ENCODE data around the gene PRR23A.
"Not testable (repeated sequence)": the region's sequence is repeated elsewhere in the genome, so short reads cannot be mapped to it uniquely, and the experiment has no call there.

The PRR23A gene

DNA sequence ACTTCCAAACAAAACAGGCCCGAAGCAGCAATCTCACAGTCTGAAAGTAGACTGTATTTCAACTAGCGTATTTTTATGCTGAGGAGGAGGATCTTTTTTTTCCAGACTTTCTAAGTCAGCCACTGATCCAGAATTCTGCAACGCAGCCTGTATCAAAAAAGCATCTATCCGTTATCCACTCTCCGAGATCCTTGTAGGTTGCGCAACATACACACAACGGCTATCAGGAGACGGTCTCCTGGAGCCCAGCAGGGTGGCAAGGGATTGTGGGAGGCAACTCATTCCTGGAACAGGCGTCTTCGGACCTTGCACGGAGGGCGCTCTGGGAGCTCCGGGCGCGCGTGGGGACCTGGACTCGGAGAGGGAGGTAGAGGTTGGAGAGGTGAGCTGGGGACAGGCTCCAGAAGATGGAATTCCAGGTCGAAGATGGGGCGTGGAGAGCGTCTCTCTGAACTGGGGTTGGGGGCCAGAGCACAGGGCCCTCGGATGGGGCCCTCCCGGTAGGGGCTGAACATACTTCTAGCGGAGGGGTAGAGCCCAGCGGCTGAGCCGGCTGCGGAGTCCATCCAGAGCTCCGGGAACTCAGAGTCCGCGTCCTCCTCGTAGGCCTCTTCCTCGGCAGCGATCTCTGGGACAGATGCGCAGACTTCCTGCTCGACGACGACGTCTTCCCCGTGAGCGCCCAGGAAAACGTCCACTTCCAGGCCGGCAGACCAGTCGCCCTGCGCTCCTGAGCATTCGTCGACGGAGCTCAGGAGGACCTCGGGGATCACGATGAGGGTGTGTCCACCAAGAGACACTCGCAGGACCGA is 37.7 kb upstream of the PRR23A start:
- Histone ChIP-seq H3K9me3 (ENCODE audit: severe bottlenecking) (no peaks in the 10 kb centered on the region), H3K27ac (ENCODE audit: poor library complexity, severe bottlenecking) (no peak overlapping the region), H3K27me3 (ENCODE audit: insufficient read depth, poor library complexity, severe bottlenecking) (peaks cover 2% of the 10 kb centered on the region), H3K4me3 (ENCODE audit: severe bottlenecking) (no peak overlapping the region), H3K36me3 (ENCODE audit: low read depth) (no peaks in the 10 kb centered on the region), H3K4me1 (ENCODE audit: insufficient read depth, poor library complexity, severe bottlenecking) (no peaks in the 10 kb centered on the region)
- ATAC-seq (ENCODE audit: low read depth) (no peak), DNase-seq (ENCODE audit: low spot score) (no peak)
- TF ChIP-seq, protein P1, sequence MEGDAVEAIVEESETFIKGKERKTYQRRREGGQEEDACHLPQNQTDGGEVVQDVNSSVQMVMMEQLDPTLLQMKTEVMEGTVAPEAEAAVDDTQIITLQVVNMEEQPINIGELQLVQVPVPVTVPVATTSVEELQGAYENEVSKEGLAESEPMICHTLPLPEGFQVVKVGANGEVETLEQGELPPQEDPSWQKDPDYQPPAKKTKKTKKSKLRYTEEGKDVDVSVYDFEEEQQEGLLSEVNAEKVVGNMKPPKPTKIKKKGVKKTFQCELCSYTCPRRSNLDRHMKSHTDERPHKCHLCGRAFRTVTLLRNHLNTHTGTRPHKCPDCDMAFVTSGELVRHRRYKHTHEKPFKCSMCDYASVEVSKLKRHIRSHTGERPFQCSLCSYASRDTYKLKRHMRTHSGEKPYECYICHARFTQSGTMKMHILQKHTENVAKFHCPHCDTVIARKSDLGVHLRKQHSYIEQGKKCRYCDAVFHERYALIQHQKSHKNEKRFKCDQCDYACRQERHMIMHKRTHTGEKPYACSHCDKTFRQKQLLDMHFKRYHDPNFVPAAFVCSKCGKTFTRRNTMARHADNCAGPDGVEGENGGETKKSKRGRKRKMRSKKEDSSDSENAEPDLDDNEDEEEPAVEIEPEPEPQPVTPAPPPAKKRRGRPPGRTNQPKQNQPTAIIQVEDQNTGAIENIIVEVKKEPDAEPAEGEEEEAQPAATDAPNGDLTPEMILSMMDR (IDR thresholded peaks at IDR 0.05; ENCODE audit: poor library complexity, severe bottlenecking) = no peak

DNA sequence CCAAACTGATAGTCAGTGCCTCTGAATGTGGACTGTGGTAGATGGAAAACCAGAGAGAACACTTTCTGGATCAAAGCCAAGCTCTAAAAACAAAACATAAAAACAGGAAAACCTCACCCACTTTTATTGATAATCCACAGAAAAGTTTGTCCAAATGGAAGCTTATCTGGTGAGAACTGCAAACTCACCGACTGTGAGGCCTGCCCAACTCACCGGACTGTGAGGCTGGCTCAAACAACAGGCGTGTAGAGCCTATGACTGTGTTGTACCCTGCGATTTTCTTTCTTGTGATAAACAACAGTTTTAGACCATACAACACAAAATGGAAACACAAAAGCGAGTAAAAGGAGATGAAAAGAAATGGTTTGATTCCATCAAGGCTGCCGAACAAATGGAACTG is 31.4 kb upstream of the PRR23A start:
- ATAC-seq (ENCODE audit: low read depth) (no peak), DNase-seq (ENCODE audit: low spot score) (no peak)
- Histone ChIP-seq H3K4me3 (ENCODE audit: severe bottlenecking) (no peak overlapping the region), H3K27me3 (ENCODE audit: insufficient read depth, poor library complexity, severe bottlenecking) (peaks cover 8% of the 10 kb centered on the region), H3K9me3 (ENCODE audit: severe bottlenecking) (no peaks in the 10 kb centered on the region), H3K27ac (ENCODE audit: poor library complexity, severe bottlenecking) (no peak overlapping the region), H3K4me1 (ENCODE audit: insufficient read depth, poor library complexity, severe bottlenecking) (no peaks in the 10 kb centered on the region), H3K36me3 (ENCODE audit: low read depth) (no peaks in the 10 kb centered on the region)
- TF ChIP-seq, protein P1 (IDR thresholded peaks at IDR 0.05; ENCODE audit: poor library complexity, severe bottlenecking) = no peak

DNA sequence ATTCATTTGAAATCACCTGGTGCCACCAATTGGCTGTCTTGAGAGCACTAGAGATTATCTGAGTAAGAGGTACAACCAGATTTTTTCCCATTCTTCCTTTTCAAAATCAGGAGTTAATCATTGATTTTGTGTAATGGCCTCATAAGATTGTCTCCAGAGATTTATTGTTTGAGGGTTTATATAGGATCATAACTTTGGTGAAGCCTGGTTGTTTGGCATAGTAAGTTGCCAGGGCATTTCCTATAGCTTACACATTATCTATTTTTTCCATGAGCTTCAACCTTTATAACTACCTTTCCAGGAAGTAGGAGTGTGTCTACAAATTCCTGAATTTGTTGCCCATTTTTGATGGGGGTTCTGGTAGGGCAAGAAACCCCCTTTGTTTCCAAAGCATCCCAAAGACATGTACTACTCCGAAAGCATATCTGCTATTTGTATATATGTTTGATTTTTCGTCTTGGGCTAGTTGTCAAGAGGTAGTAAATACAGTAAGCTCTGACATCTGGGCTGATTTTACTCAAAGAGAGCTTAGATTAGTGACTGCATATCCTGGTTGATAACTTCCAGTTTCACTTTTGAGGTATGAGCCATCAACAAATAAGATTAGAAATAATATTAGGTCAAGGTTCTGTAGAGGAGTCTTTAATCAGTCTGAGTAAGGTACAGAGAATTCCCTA is 26.4 kb upstream of the PRR23A start:
- H3K27me3 ChIP-seq (ENCODE audit: insufficient read depth, poor library complexity, severe bottlenecking) = peaks cover 6% of the 10 kb centered on the region
- no peak overlapping the region for H3K4me3 ChIP-seq (ENCODE audit: severe bottlenecking)
- TF ChIP-seq, protein P1 (IDR thresholded peaks at IDR 0.05; ENCODE audit: poor library complexity, severe bottlenecking) = no peak
- DNase-seq (ENCODE audit: low spot score) (no peak), ATAC-seq (ENCODE audit: low read depth) (no peak)
- H3K9me3 ChIP-seq (ENCODE audit: severe bottlenecking) = no peaks in the 10 kb centered on the region
- no peaks in the 10 kb centered on the region for H3K4me1 ChIP-seq (ENCODE audit: insufficient read depth, poor library complexity, severe bottlenecking)
- no peaks in the 10 kb centered on the region for H3K36me3 ChIP-seq (ENCODE audit: low read depth)
- H3K27ac ChIP-seq (ENCODE audit: poor library complexity, severe bottlenecking) = no peak overlapping the region

DNA sequence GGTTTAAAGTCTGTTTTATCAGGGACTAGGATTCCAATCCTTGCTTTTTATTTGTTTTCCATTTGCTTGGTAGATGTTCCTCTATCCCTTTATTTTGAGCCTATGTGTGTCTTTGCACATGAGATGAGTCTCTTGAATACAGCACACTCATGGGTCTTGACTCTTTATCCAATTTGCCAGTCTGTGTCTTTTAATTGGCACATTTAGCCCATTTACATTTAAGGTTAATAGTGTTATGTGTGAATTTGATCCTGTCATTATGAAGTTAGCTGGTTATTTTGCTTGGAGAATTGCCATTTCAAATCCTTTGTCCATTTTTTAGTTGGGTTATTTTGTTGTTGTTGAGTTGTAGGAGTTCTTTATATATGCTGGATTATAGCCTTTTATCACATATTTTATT is 24.5 kb upstream of the PRR23A start:
- not testable (repeated sequence) for H3K36me3 ChIP-seq (ENCODE audit: low read depth); H3K9me3 ChIP-seq (ENCODE audit: severe bottlenecking); H3K27me3 ChIP-seq (ENCODE audit: insufficient read depth, poor library complexity, severe bottlenecking); H3K4me3 ChIP-seq (ENCODE audit: severe bottlenecking); H3K27ac ChIP-seq (ENCODE audit: poor library complexity, severe bottlenecking); DNase-seq (ENCODE audit: low spot score); H3K4me1 ChIP-seq (ENCODE audit: insufficient read depth, poor library complexity, severe bottlenecking); ATAC-seq (ENCODE audit: low read depth)

DNA sequence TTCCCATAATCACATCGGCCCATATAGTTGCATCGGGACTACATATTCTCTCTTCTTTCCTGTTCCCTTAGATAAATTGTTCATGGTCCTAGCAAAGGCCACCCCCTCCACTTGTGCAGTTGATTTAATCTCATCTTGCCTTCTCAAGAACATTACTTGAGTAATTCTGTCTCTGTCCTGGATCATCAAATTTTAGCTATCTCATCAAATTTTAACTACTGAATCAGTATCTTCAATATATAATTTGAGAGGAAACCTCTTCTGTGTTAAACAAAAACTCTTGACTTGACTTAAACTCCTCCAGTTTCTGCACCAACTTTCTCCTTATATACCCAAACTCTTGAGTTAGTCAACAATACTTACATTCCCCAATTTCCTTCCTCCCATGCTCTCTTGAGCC is 18.9 kb upstream of the PRR23A start:
- TF ChIP-seq, protein P1 (IDR thresholded peaks at IDR 0.05; ENCODE audit: poor library complexity, severe bottlenecking) = no peak
- H3K4me3 ChIP-seq (ENCODE audit: severe bottlenecking) = no peak overlapping the region
- no peak overlapping the region for H3K27ac ChIP-seq (ENCODE audit: poor library complexity, severe bottlenecking)
- no peaks in the 10 kb centered on the region for H3K36me3 ChIP-seq (ENCODE audit: low read depth)
- ATAC-seq (ENCODE audit: low read depth) (no peak), DNase-seq (ENCODE audit: low spot score) (no peak)
- no peaks in the 10 kb centered on the region for H3K27me3 ChIP-seq (ENCODE audit: insufficient read depth, poor library complexity, severe bottlenecking)
- H3K4me1 ChIP-seq (ENCODE audit: insufficient read depth, poor library complexity, severe bottlenecking) = no peaks in the 10 kb centered on the region
- no peaks in the 10 kb centered on the region for H3K9me3 ChIP-seq (ENCODE audit: severe bottlenecking)

All from RWPE2 (cell line).